IMR-90 (cell line): ENCODE data around the gene C1QTNF8.

ENCODE experiments used
- CEBPB ChIP-seq: IDR thresholded peaks from 2 replicates; pipeline ENCODE4 v1.6.1; 2012; ENCODE audit warnings: low read depth, low read length, improper control_type of control experiment
- CTCF ChIP-seq: conservative IDR thresholded peaks from 2 replicates; pipeline ENCODE4 v1.5.1; 2012; ENCODE audit warnings: mild to moderate bottlenecking, low read depth, low read length, improper control_type of control experiment
- MXI1 ChIP-seq: IDR thresholded peaks from 2 replicates; pipeline ENCODE4 v1.6.1; 2012; ENCODE audit warnings: low read depth, mild to moderate bottlenecking, low read length, moderate library complexity, borderline replicate concordance
- NFE2L2 ChIP-seq: fragments of 150-350 bp; IDR thresholded peaks from 2 replicates; pipeline ENCODE4 v1.6.1; 2016; ENCODE audit warnings: low read depth, mild to moderate bottlenecking, low read length
- POLR2A ChIP-seq: IDR thresholded peaks from 2 replicates; pipeline ENCODE4 v1.6.1; 2012; ENCODE audit warnings: mild to moderate bottlenecking, low read depth, low read length
- RCOR1 ChIP-seq: IDR thresholded peaks from 2 replicates; pipeline ENCODE4 v1.6.1; 2012; ENCODE audit warnings: mild to moderate bottlenecking, low read length, improper control_type of control experiment; ENCODE audit not compliant: insufficient replicate concordance
- RFX5 ChIP-seq: IDR thresholded peaks from 2 replicates; pipeline ENCODE4 v1.8.0; 2012; ENCODE audit warnings: low read depth, mild to moderate bottlenecking, low read length, moderate library complexity
- SMC3 ChIP-seq: fragments of 150-350 bp; IDR thresholded peaks from 2 replicates; pipeline ENCODE4 v1.6.1; 2016; ENCODE audit warnings: low read depth, mild to moderate bottlenecking, antibody characterized with exemption, low read length, moderate library complexity
- USF2 ChIP-seq: fragments of 150-350 bp; IDR thresholded peaks from 2 replicates; pipeline ENCODE4 v1.6.1; 2017; ENCODE audit warnings: mild to moderate bottlenecking, antibody characterized with exemption, low read length, low read depth

- no peak for TF ChIP-seq MXI1
- TF ChIP-seq POLR2A = no peak
- TF ChIP-seq CTCF = no peak
- no peak for TF ChIP-seq USF2
- no peak for TF ChIP-seq SMC3
- TF ChIP-seq RFX5 = no peak
- no peak for TF ChIP-seq RCOR1
- no peak for TF ChIP-seq NFE2L2
- TF ChIP-seq CEBPB = no peak
Measured at GRCh38 chr16:1122398-1122765, 26.3 kb upstream of the C1QTNF8 start.
